Hematopoietic multipotent progenitor cell treated with erythropoietin and hydrocortisone succinate and interleukin-3 and kit ligand, for 6 days (in vitro differentiated cells): ENCODE measurements around the gene NUTM1.
"Not testable (repeated sequence)": the region's sequence is repeated elsewhere in the genome, so short reads cannot be mapped to it uniquely, and the experiment has no call there.

Source experiments
- DNase-seq: peaks from one replicate; pipeline ENCODE4 v3.0.0-alpha.2; 2015

Gene NUTM1

GRCh38 chr15:34336991-34337556, 6.0 kb upstream of the NUTM1 start:
- DNase-seq: peak; percentile 58

- peak; percentile 96 for DNase-seq
Observed at GRCh38 chr15:34337557-34338306, 5.4 kb upstream of the NUTM1 start, which contains the start of gene SLC12A6. TSS of gene SLC12A6 (minus strand) at chr15:34337781. CDS start at chr15:34336680, 1,101 bp downstream.

GRCh38 chr15:34338347-34338746, 4.8 kb upstream of the NUTM1 start:
- no peak for DNase-seq

- DNase-seq: no peak
Observed at GRCh38 chr15:34339946-34340345, 3.2 kb upstream of the NUTM1 start.

- peak; percentile 73 for DNase-seq
Observed at GRCh38 chr15:34341381-34342212, 1.5 kb upstream of the NUTM1 start.

- peak; percentile 30 for DNase-seq
Observed at GRCh38 chr15:34342213-34342736, 840 bp upstream of the NUTM1 start.

GRCh38 chr15:34347951-34348638, 5.0 kb downstream of the NUTM1 start:
- no peak for DNase-seq

GRCh38 chr15:34348735-34349300, 5.7 kb downstream of the NUTM1 start:
- peak; percentile 37 for DNase-seq

- no peak for DNase-seq
Observed at GRCh38 chr15:34349769-34350168, 6.7 kb downstream of the NUTM1 start.

GRCh38 chr15:34352996-34353395, 9.9 kb downstream of the NUTM1 start:
- DNase-seq: not testable (repeated sequence)

GRCh38 chr15:34353627-34354026, 10.5 kb downstream of the NUTM1 start:
- DNase-seq: no peak

GRCh38 chr15:34354286-34354685, 11.2 kb downstream of the NUTM1 start:
- DNase-seq: no peak

GRCh38 chr15:34355241-34355640, 12.1 kb downstream of the NUTM1 start:
- no peak for DNase-seq

GRCh38 chr15:34357653-34358052, 14.5 kb downstream of the NUTM1 start:
- DNase-seq: no peak

GRCh38 chr15:34358367-34358766, 15.3 kb downstream of the NUTM1 start:
- DNase-seq: peak; percentile 24

GRCh38 chr15:34358948-34359347, 15.8 kb downstream of the NUTM1 start:
- DNase-seq: no peak

- no peak for DNase-seq
Observed at GRCh38 chr15:34359416-34359815, 16.3 kb downstream of the NUTM1 start.

GRCh38 chr15:34360298-34360697, 17.2 kb downstream of the NUTM1 start:
- no peak for DNase-seq

- no peak for DNase-seq
Observed at GRCh38 chr15:34361278-34361677, 18.2 kb downstream of the NUTM1 start.

- DNase-seq: no peak
Observed at GRCh38 chr15:34362047-34362773, 19.1 kb downstream of the NUTM1 start.

GRCh38 chr15:34364041-34364440, 20.9 kb downstream of the NUTM1 start:
- no peak for DNase-seq
